Prostate gland (tissue), 2 donors: ENCODE results near the gene SLC44A5. TPM values are rescaled to one million over a fixed set of nuclear protein-coding genes. Genes with fewer than 3 reads are reported as not detected.
"Not testable (repeated sequence)": the region's sequence is repeated elsewhere in the genome, so short reads cannot be mapped to it uniquely, and the experiment has no call there.

Source experiments
- DNase-seq: peaks from one replicate; pipeline ENCODE4 v3.0.0-alpha.2; 2019; ENCODE audit warnings: low spot score
- H3K27ac ChIP-seq, 2 donors: fragments of 200-600 bp; sonication (generic); 2 replicates each; pipeline ENCODE4 v1.5.1; 2017 to 2019
- H3K27me3 ChIP-seq: fragments of 200-600 bp; sonication (generic); replicated peaks from 2 replicates; pipeline ENCODE4 v1.5.1; 2019; ENCODE audit not compliant: insufficient read depth
- H3K36me3 ChIP-seq, 2 donors: fragments of 200-600 bp; sonication (generic); 1 replicate in 1 of 2; 2 replicates in 1 of 2; pipeline versions ENCODE4 v1.5.1 to v1.8.1; 2017 to 2019
- H3K4me1 ChIP-seq: fragments of 200-600 bp; sonication (generic); replicated peaks from 2 replicates; pipeline ENCODE4 v1.5.1; 2019
- H3K4me3 ChIP-seq, 2 donors: fragments of 200-600 bp; sonication (generic); 2 replicates each; pipeline ENCODE4 v1.5.1; 2017 to 2019
- H3K9me3 ChIP-seq: fragments of 200-600 bp; sonication (generic); 2 replicates; pipeline ENCODE4 v1.5.1; 2017
- POLR2A ChIP-seq: fragments of 450-650 bp; IDR thresholded peaks from one replicate; pipeline ENCODE4 v1.6.1; 2016; ENCODE audit warnings: antibody characterized with exemption, mild to moderate bottlenecking
- POLR2AphosphoS5 ChIP-seq: sonication (generic); formaldehyde crosslinking; IDR thresholded peaks from one replicate; pipeline ENCODE4 v1.6.1; 2017; ENCODE audit warnings: antibody characterized with exemption
- WGBS: methylation state at CpG from one replicate; pipeline ENCODE4 v1.1.5; 2018; 5-methylcytosine and 5-hydroxymethylcytosine counted together
- intact Hi-C: fragments of 100-400 bp; cut with DNase I; formaldehyde crosslinking; loops from one replicate; pipeline ENCODE4 v1.14.2; 2022
- total RNA-seq, 2 donors: library from RNA; depleted of rRNA; stranded (reverse); fragments of >200 nt; gene quantifications; one replicate each; pipeline ENCODE4 v1.1.0, GENCODE V29; 2016
- TF ChIP-seq, protein P1 (sequence below), 4 experiments: fragments of 200-600 bp in 2 of 4; fragments of 450-650 bp in 2 of 4; sonication (generic) in 2 of 4; IDR thresholded peaks; 1 replicate in 3 of 4; 2 replicates in 1 of 4; pipeline ENCODE4 v1.5.1; 2016 to 2019; ENCODE audit warnings: antibody characterized with exemption in 4 of 4, mild to moderate bottlenecking in 2 of 4, moderate library complexity in 2 of 4

The SLC44A5 gene
- total RNA-seq, 2 donors from 2014 or later, result 0.57 to 3.3 TPM

DNA sequence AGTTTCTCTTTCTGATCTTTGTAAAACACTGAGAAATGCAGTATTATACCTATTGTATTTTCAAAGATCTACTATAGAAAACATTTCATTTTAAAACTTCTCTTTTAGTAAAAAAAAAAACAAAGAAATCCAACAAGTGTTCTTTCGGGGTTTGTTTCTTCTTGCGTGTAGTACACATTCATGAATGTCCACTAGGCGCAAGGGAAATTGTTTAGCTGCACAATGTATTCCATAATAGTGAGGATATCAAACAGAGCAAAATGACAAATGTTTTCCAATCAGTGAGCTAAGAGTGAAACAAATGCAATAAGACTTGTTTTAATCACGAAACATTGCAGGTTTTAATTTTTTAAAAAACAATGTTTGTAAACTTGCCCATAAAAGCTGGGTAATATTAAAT is 408.2 kb downstream of the SLC44A5 start:
- H3K9me3 ChIP-seq, result no peaks in the 10 kb centered on the region
- no peak overlapping the region for H3K4me3 ChIP-seq
- intact Hi-C loops, result no loop called here
- DNase-seq, result no peak
- no peak for TF ChIP-seq POLR2A
- TF ChIP-seq, protein P1, sequence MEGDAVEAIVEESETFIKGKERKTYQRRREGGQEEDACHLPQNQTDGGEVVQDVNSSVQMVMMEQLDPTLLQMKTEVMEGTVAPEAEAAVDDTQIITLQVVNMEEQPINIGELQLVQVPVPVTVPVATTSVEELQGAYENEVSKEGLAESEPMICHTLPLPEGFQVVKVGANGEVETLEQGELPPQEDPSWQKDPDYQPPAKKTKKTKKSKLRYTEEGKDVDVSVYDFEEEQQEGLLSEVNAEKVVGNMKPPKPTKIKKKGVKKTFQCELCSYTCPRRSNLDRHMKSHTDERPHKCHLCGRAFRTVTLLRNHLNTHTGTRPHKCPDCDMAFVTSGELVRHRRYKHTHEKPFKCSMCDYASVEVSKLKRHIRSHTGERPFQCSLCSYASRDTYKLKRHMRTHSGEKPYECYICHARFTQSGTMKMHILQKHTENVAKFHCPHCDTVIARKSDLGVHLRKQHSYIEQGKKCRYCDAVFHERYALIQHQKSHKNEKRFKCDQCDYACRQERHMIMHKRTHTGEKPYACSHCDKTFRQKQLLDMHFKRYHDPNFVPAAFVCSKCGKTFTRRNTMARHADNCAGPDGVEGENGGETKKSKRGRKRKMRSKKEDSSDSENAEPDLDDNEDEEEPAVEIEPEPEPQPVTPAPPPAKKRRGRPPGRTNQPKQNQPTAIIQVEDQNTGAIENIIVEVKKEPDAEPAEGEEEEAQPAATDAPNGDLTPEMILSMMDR (IDR thresholded peaks at IDR 0.05), result no peak
- TF ChIP-seq POLR2AphosphoS5, result no peak
- 86% methylated on average over 4 of the region's 4 CpGs for WGBS
- H3K4me1 ChIP-seq, result no peaks in the 10 kb centered on the region
- no peaks in the 10 kb centered on the region for H3K27me3 ChIP-seq
- H3K36me3 ChIP-seq, result no peaks in the 10 kb centered on the region
- no peak overlapping the region for H3K27ac ChIP-seq

DNA sequence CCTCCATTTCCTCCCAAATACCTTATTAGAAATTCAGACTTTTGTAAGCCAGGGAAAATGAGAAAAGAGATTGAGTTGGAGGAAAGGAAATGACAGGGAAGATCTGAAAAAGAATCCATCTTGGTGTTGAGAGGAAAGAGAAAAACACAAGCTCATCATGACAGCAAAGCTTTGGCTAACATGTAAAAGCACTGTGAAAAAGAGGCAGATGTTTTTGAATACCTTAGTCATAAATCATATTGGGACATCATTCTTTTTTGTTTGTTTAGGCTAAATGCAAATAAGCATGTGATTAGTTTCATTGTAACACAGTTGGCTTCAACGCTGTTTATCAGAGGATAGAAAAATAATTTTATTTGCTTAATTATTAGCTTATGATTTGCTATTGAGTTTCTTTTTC is 412.2 kb downstream of the SLC44A5 start:
- intact Hi-C loops, result no loop called here

DNA sequence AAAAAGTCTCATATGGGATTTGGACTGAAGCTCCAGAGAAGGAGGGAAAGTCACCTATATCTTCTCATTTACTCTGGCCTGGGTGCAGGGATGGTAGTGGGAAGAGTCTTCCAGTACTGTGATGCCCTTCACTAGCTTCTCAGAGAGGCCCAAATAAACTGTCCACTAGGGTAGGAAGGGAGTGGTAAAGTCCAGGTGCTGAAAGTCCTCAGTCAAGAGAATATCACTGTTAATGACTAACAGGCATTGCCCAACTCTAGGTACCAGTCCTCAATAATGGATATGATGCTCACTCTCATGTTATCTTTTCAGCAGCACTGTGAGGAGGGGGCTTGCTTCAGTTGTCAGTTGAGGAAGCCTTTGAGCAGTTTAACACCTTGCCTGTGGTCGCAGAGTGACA is 412.8 kb downstream of the SLC44A5 start:
- Histone ChIP-seq H3K36me3 (no peaks in the 10 kb centered on the region), H3K27me3 (no peaks in the 10 kb centered on the region), H3K4me3 (no peak overlapping the region), H3K4me1 (no peaks in the 10 kb centered on the region), H3K27ac (no peak overlapping the region), H3K9me3 (no peaks in the 10 kb centered on the region)
- intact Hi-C loops, result no loop called here
- 82% methylated on average over 1 of the region's 1 CpG for WGBS
- DNase-seq, result no peak
- TF ChIP-seq POLR2AphosphoS5, result no peak
- no peak for TF ChIP-seq POLR2A
- TF ChIP-seq, protein P1 (IDR thresholded peaks at IDR 0.05), result no peak

More for the DNA sequence above, 412.2 kb downstream of the SLC44A5 start:
- H3K27ac ChIP-seq, result no peak overlapping the region
- no peak overlapping the region for H3K4me3 ChIP-seq
- no peaks in the 10 kb centered on the region for H3K36me3 ChIP-seq
- WGBS, result 67% methylated on average over 1 of the region's 1 CpG
- no peaks in the 10 kb centered on the region for H3K27me3 ChIP-seq
- H3K4me1 ChIP-seq, result no peaks in the 10 kb centered on the region
- TF ChIP-seq, protein P1 (IDR thresholded peaks at IDR 0.05), result no peak
- no peak for TF ChIP-seq POLR2A
- TF ChIP-seq POLR2AphosphoS5, result no peak
- H3K9me3 ChIP-seq, result no peaks in the 10 kb centered on the region
- DNase-seq, result no peak

DNA sequence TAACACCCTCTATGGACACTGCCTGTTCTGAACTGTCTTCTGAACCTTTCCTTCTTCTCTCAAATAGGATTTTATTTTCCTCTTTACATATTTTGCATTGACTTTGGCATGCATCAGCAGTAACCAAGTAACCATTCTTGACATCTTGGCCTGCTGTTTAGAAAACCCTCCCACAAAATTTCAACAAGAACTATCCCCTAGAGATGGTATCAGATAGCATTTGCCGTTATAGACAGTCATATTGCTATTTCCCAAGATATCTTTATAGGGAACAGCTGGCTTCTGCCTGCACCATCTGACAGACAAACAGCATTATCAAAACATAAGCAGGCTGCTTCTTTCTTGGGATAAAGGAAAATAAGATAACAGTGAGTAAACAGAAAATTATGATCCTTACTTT is 422.0 kb downstream of the SLC44A5 start:
- no peak for DNase-seq
- intact Hi-C loops, result no loop called here
- Histone ChIP-seq H3K9me3 (no peaks in the 10 kb centered on the region), H3K36me3 (no peaks in the 10 kb centered on the region), H3K27me3 (no peaks in the 10 kb centered on the region), H3K27ac (no peak overlapping the region), H3K4me3 (no peak overlapping the region), H3K4me1 (no peaks in the 10 kb centered on the region)
- TF ChIP-seq, protein P1 (IDR thresholded peaks at IDR 0.05), result no peak
- TF ChIP-seq POLR2A (no peak), POLR2AphosphoS5 (no peak)
- WGBS, result 30% methylated on average over 1 of the region's 1 CpG

DNA sequence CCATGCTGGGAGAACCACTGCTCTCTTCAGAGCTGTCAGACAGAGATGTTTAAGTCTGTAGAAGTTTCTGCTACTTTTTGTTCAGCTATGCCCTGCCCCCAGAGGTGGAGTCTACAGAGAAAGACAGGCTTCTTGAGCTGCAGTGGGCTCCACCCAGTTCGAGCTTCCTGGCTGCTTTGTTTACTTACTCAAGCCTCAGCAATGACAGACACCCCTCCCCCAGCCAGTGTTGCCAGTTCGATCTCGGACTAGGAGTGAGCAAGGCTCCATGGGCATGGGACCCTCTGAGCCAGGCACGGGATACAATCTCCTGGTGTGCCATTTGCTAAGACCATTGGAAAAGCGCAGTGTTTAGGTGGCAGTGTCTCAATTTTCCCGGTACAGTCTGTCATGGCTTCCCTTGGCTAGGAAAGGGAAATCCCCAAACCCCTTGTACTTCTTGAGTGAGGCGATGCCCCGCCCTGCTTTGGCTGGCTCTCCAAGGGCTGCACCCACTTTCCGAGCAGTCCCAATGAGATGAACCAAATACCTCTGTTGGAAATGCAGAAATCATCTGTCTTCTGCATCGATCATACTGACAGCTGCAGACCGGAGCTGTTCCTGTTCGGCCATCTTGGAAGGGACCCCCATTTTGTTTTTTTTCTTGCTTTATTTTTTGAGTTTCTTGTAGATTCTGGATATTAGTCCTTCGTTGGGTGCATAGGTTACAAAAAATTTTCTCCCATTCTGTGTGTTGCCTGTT is 429.5 kb downstream of the SLC44A5 start:
- not testable (repeated sequence) for H3K9me3 ChIP-seq

More for the DNA sequence above, 429.5 kb downstream of the SLC44A5 start:
- WGBS, result 89% methylated on average over 13 of the region's 13 CpGs
- H3K4me1 ChIP-seq, H3K27ac ChIP-seq, intact Hi-C loops, DNase-seq, H3K4me3 ChIP-seq, H3K36me3 ChIP-seq, H3K27me3 ChIP-seq: not testable (repeated sequence)
